Right lobe of liver (tissue), 6 donors: ENCODE measurements around the gene RNF215. TPM values are rescaled to one million over a fixed set of nuclear protein-coding genes. Genes with fewer than 3 reads are reported as not detected.

ENCODE experiments used
- ATAC-seq, 4 donors: fragments of 200-7000 bp; cut with Tn5 transposase; one replicate each; pipeline ENCODE4 v1.9.1; 2020; ENCODE audit warnings: mild to moderate bottlenecking in 4 of 4, moderate library complexity in 4 of 4
- DNase-seq, 3 donors: peaks; one replicate each; pipeline ENCODE4 v3.0.0-alpha.2; 2020
- H3K27ac ChIP-seq, 3 donors: fragments of 200-600 bp; one replicate each; pipeline ENCODE4 v1.8.0; 2022
- H3K27me3 ChIP-seq, 2 donors: fragments of 200-600 bp; one replicate each; pipeline ENCODE4 v1.8.0; 2022
- H3K36me3 ChIP-seq, 4 donors: fragments of 200-600 bp; sonication (generic) in 1 of 4; one replicate each; pipeline versions ENCODE4 v1.5.1 to v1.8.0; 2017 to 2022; ENCODE audit warnings: control low read depth in 1 of 4
- H3K4me1 ChIP-seq, 4 donors: fragments of 200-600 bp; sonication (generic) in 1 of 4; one replicate each; pipeline versions ENCODE4 v1.5.1 to v1.8.0; 2017 to 2022; ENCODE audit warnings: control low read depth in 1 of 4
- H3K4me3 ChIP-seq, 3 donors: fragments of 200-600 bp; one replicate each; pipeline ENCODE4 v1.8.0; 2022
- H3K9me3 ChIP-seq, 4 donors: fragments of 200-600 bp; sonication (generic) in 1 of 4; one replicate each; pipeline versions ENCODE4 v1.5.1 to v1.8.0; 2017 to 2022; ENCODE audit warnings: control low read depth in 1 of 4
- POLR2A ChIP-seq: fragments of 450-650 bp; IDR thresholded peaks from one replicate; pipeline ENCODE4 v1.6.1; 2017; ENCODE audit warnings: antibody characterized with exemption, mild to moderate bottlenecking
- WGBS: methylation state at CpG from one replicate; pipeline ENCODE4 v1.1.6; 2018; ENCODE audit warnings: low coverage, low lambda C conversion rate; ENCODE audit not compliant: insufficient coverage; ENCODE audit errors: missing lambda C conversion rate; 5-methylcytosine and 5-hydroxymethylcytosine counted together
- intact Hi-C, 2 donors: fragments of 100-400 bp; cut with DNase I; formaldehyde crosslinking; loops; one replicate each; pipeline versions ENCODE4 v1.11.2 to v1.14.1; 2022
- small RNA-seq, 2 experiments: library from RNA; depleted of rRNA; stranded (forward); fragments of <200 nt; gene quantifications; one replicate each; pipeline ENCODE3, GENCODE V24; 2016
- total RNA-seq, 6 experiments: library from RNA; depleted of rRNA in 2 of 6; stranded (reverse); fragments of >200 nt in 2 of 6; fragmentation: NEBNext Ultra II Directional in 3 of 6; extraction: Animal tissue kit (Norgen Biotek cat#: 25700) in 3 of 6; gene quantifications; one replicate each; pipeline versions ENCODE4 v1.1.0 to v1.2.4, GENCODE V29; 2016 to 2023
- TF ChIP-seq, protein P1 (sequence below), 4 donors: fragments of 200-600 bp in 3 of 4; fragments of 450-650 bp in 1 of 4; IDR thresholded peaks; one replicate each; pipeline versions ENCODE4 v1.5.1 to v1.8.0; 2016 to 2022; ENCODE audit warnings: antibody characterized with exemption in 4 of 4, mild to moderate bottlenecking in 2 of 4
- donor health status: DM: no; HTN: yes; CAD: no.
- donor health status: DM: no; HTN: no; CAD: no.
- donor health status: DM: no; HTN: no; CAD: no.
- donor health status: DM: no; HTN: yes; CAD: no.
- donor health status: DM: no; HTN: yes; CAD: no.

Gene RNF215
- total RNA-seq, 6 experiments from 2014 or later: 6.2 to 10.0 (median 7.4) TPM

GRCh38 chr22:30334646-30335045 is 52.6 kb downstream of the RNF215 start:
- Histone ChIP-seq H3K27me3 (no peaks in the 10 kb centered on the region), H3K9me3 (no peaks in the 10 kb centered on the region), H3K4me3 (no peak overlapping the region), H3K4me1 (peaks cover 0 to 5% (median 0%) of the 10 kb centered on the region in 4 donors), H3K27ac (no peak overlapping the region), H3K36me3 (peaks cover 15 to 81% (median 55%) of the 10 kb centered on the region in 4 donors)
- intact Hi-C loops: no loop called here
- ATAC-seq (no peak), DNase-seq (no peak)
- 87% methylated on average over 3 of the region's 4 CpGs for WGBS
- TF ChIP-seq, protein P1, sequence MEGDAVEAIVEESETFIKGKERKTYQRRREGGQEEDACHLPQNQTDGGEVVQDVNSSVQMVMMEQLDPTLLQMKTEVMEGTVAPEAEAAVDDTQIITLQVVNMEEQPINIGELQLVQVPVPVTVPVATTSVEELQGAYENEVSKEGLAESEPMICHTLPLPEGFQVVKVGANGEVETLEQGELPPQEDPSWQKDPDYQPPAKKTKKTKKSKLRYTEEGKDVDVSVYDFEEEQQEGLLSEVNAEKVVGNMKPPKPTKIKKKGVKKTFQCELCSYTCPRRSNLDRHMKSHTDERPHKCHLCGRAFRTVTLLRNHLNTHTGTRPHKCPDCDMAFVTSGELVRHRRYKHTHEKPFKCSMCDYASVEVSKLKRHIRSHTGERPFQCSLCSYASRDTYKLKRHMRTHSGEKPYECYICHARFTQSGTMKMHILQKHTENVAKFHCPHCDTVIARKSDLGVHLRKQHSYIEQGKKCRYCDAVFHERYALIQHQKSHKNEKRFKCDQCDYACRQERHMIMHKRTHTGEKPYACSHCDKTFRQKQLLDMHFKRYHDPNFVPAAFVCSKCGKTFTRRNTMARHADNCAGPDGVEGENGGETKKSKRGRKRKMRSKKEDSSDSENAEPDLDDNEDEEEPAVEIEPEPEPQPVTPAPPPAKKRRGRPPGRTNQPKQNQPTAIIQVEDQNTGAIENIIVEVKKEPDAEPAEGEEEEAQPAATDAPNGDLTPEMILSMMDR (IDR thresholded peaks at IDR 0.05): no peak
- no peak for TF ChIP-seq POLR2A

- Histone ChIP-seq H3K4me1 (peaks cover 0 to 5% (median 0%) of the 10 kb centered on the region in 4 donors), H3K27ac (no peak overlapping the region), H3K9me3 (no peaks in the 10 kb centered on the region), H3K4me3 (no peak overlapping the region), H3K36me3 (peaks cover 15 to 71% (median 47%) of the 10 kb centered on the region in 4 donors), H3K27me3 (no peaks in the 10 kb centered on the region)
- 86% methylated on average over 3 of the region's 3 CpGs for WGBS
- intact Hi-C loops: no loop called here
- no peak for ATAC-seq
- no peak for DNase-seq
- TF ChIP-seq, protein P1 (IDR thresholded peaks at IDR 0.05): no peak
- TF ChIP-seq POLR2A: no peak
Observed at GRCh38 chr22:30333707-30334087, 53.5 kb downstream of the RNF215 start.

DNA sequence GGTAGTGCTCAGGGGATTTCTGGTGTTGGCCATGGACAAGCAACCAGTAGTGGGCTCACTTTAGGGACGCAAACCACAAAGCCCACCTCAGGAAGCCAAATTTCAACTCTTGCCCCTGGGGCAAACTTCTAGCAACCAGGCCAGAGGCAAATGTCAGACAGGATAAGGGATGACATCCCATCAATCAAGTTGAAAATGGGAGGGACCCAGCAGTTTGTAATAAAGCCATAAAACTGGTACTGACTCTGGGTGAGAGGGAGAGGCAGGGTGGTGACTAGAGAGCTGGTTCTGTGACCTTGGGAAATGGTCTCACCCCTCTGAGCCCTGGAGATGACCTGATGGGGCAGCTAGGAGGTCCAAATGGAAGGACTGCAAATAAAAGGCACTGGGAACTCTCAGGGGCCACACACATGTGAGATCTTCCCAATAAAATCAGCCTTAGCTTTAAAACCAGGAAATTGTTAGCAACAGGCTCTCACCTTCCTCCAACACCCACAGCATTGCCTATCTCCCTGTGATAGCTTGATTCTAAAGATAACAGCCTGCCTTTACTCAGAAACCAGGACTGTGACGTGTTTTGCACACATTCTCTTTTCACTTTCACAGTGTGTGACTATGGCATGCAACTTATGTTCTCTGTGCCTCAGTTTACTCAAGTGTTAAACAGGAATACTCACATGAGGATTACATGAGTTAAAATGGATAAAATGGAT is 54.1 kb downstream of the RNF215 start:
- WGBS: 92% methylated on average over 1 of the region's 2 CpGs
- peaks cover 15 to 66% (median 44%) of the 10 kb centered on the region in 4 donors for H3K36me3 ChIP-seq

DNA sequence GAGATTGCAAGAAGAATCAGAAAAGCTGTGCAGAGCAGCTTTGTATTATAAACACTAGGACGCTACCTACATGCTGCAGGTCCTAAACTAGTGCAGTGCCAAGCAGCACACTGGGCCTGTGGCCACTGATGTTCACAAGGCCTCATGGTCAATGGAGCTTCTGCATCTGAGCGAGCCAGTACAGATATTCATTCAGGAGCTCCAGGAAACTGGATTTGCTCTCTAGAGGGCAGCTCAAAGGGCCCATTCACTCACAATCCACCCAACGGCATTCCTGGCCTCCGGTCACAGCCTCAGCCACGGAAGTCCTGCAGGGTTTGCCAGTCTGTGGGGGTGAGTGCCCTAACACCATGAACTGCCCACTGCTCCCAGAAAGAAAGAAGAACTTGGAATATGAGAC is 54.7 kb downstream of the RNF215 start:
- Histone ChIP-seq H3K9me3 (no peaks in the 10 kb centered on the region), H3K27me3 (no peaks in the 10 kb centered on the region), H3K4me1 (peaks cover 0 to 12% (median under 1%) of the 10 kb centered on the region in 4 donors), H3K4me3 (no peak overlapping the region), H3K27ac (no peak overlapping the region), H3K36me3 (peaks cover 15 to 60% (median 41%) of the 10 kb centered on the region in 4 donors)
- WGBS: 81% methylated on average over 3 of the region's 5 CpGs
- ATAC-seq (no peak), DNase-seq (no peak)
- intact Hi-C loops: no loop called here
- TF ChIP-seq, protein P1 (IDR thresholded peaks at IDR 0.05): no peak
- no peak for TF ChIP-seq POLR2A

More for the DNA sequence above, 54.1 kb downstream of the RNF215 start:
- intact Hi-C loops: no loop called here
- Histone ChIP-seq H3K4me3 (no peak overlapping the region), H3K9me3 (no peaks in the 10 kb centered on the region), H3K27me3 (no peaks in the 10 kb centered on the region), H3K27ac (no peak overlapping the region), H3K4me1 (peaks cover 0 to 6% (median 0%) of the 10 kb centered on the region in 4 donors)
- DNase-seq: no peak
- no peak for TF ChIP-seq POLR2A
- TF ChIP-seq, protein P1 (IDR thresholded peaks at IDR 0.05): no peak
- ATAC-seq: no peak

Small RNA genes lying within 50 kb of the gene (small RNA-seq; reads per million reads assigned to genes)
- gene AC004832.3 (0 reads per million in 2 experiments), gene RNU6-564P (0 reads per million in 2 experiments)

Other genes starting within 250 kb of the RNF215 start
- gene LIF, start 140.7 kb downstream of the RNF215 start, total RNA-seq: 1 to 10 TPM in 3 of 6 experiments, under 1 TPM in 1, not detected in 2; 0.15 to 2.0 (median 1.6) TPM
- gene OSM, start 120.6 kb downstream of the RNF215 start, total RNA-seq: under 1 TPM in 4 of 6 experiments, not detected in 2; 0.10 to 0.75 (median 0.19) TPM
- 1 to 10 TPM in 5 of 6 experiments, under 1 TPM in 1; 0.86 to 8.6 (median 4.0) TPM for gene CASTOR1, start 97.9 kb downstream of the RNF215 start, total RNA-seq
- gene TBC1D10A, start 60.5 kb downstream of the RNF215 start, total RNA-seq: 10 to 100 TPM in 3 of 6 experiments, 1 to 10 TPM in 3; 6.6 to 12.6 (median 10.0) TPM
- 10 to 100 TPM; 42.6 to 72.8 (median 66.5) TPM for gene SF3A1, start 30.5 kb downstream of the RNF215 start, total RNA-seq
- gene CCDC157, start 30.4 kb downstream of the RNF215 start, total RNA-seq: 1 to 10 TPM in 3 of 6 experiments, under 1 TPM in 3; 0.54 to 2.9 (median 0.86) TPM
- 100 to 1,000 TPM in 3 of 6 experiments, 10 to 100 TPM in 3; 42.7 to 240 (median 101) TPM for gene SEC14L2, start 9.6 kb upstream of the RNF215 start, total RNA-seq
- gene MTFP1, start 38.4 kb upstream of the RNF215 start, total RNA-seq: 10 to 100 TPM in 3 of 6 experiments, 1 to 10 TPM in 3; 4.2 to 30.1 (median 9.1) TPM
- gene SEC14L3, start 84.6 kb upstream of the RNF215 start, total RNA-seq: 1 to 10 TPM in 1 of 6 experiments, under 1 TPM in 3, not detected in 2; 0.31 to 1.1 (median 0.55) TPM
- 10 to 100 TPM in 5 of 6 experiments, 1 to 10 TPM in 1; 9.4 to 27.7 (median 17.9) TPM for gene SEC14L4, start 118.3 kb upstream of the RNF215 start, total RNA-seq
- under 1 TPM in 5 of 6 experiments, not detected in 1; 0.06 to 0.39 (median 0.12) TPM for gene SEC14L6, start 159.3 kb upstream of the RNF215 start, total RNA-seq
- gene GAL3ST1, start 187.3 kb upstream of the RNF215 start, total RNA-seq: 1 to 10 TPM in 5 of 6 experiments, under 1 TPM in 1; 0.58 to 7.0 (median 3.3) TPM
- 10 to 100 TPM; 21.9 to 35.7 (median 31.4) TPM for gene PES1, start 204.5 kb upstream of the RNF215 start, total RNA-seq
- gene TCN2, start 219.8 kb upstream of the RNF215 start, total RNA-seq: 10 to 100 TPM in 5 of 6 experiments, 1 to 10 TPM in 1; 8.9 to 14.6 (median 12.8) TPM
- gene SLC35E4, start 248.4 kb upstream of the RNF215 start, total RNA-seq: 1 to 10 TPM in 2 of 6 experiments, under 1 TPM in 4; 0.22 to 1.7 (median 0.48) TPM